HepG2 (cell line): Measurements from ENCODE around the gene TERC. TPM values are rescaled to one million over a fixed set of nuclear protein-coding genes. Genes with fewer than 3 reads are reported as not detected.
A peak's percentile ranks its signal among the peaks of the same experiment; 100 is the strongest.

ENCODE experiments used
- CHCHD3 ChIP-seq: sonication (generic); formaldehyde crosslinking; IDR thresholded peaks from 2 replicates; pipeline ENCODE4 v1.8.0; 2022; ENCODE audit warnings: mild to moderate bottlenecking, missing genetic modification reagents, moderate library complexity
- EZH2 ChIP-seq: conservative IDR thresholded peaks from 2 replicates; pipeline ENCODE4 v1.6.1; 2012; ENCODE audit warnings: mild to moderate bottlenecking, low read depth, low read length, moderate library complexity
- HDAC1 ChIP-seq: sonication (generic); formaldehyde crosslinking; IDR thresholded peaks from 2 replicates; pipeline ENCODE4 v1.5.1; 2020; ENCODE audit warnings: mild to moderate bottlenecking, missing genetic modification reagents
- KDM5B ChIP-seq: sonication (generic); formaldehyde crosslinking; IDR thresholded peaks from 2 replicates; pipeline ENCODE4 v1.4.0; 2020; ENCODE audit warnings: missing genetic modification reagents, mild to moderate bottlenecking, borderline replicate concordance
- KLF6 ChIP-seq: IDR thresholded peaks from 2 replicates; pipeline ENCODE4 v1.8.0; 2016; ENCODE audit warnings: missing biosample characterization, missing genetic modification reagents
- NBN ChIP-seq: fragments of 450-650 bp; conservative IDR thresholded peaks from 2 replicates; pipeline ENCODE4 v1.6.1; 2017
- NONO ChIP-seq, 2 experiments: fragments of 450-650 bp in 1 of 2; sonication (generic) in 1 of 2; formaldehyde crosslinking in 1 of 2; IDR thresholded peaks in 1 of 2; conservative IDR thresholded peaks in 1 of 2; 2 replicates each; pipeline versions ENCODE4 v1.6.1 to v1.8.0; 2017 to 2022; ENCODE audit warnings: mild to moderate bottlenecking in 1 of 2, missing genetic modification reagents in 1 of 2, moderate library complexity in 1 of 2
- POLR2AphosphoS2 ChIP-seq: IDR thresholded peaks from 2 replicates; pipeline ENCODE4 v1.6.1; 2011; ENCODE audit warnings: low read depth, low read length, improper control_type of control experiment
- SKIL ChIP-seq: sonication (generic); formaldehyde crosslinking; IDR thresholded peaks from 2 replicates; pipeline ENCODE4 v1.8.0; 2022; ENCODE audit warnings: missing genetic modification reagents, mild to moderate bottlenecking, moderate library complexity, borderline replicate concordance
- ZBTB39 ChIP-seq: sonication (generic); formaldehyde crosslinking; IDR thresholded peaks from 2 replicates; pipeline ENCODE4 v1.5.0; 2020; ENCODE audit warnings: missing genetic modification reagents
- ZMAT3 ChIP-seq: sonication (generic); formaldehyde crosslinking; conservative IDR thresholded peaks from 2 replicates; pipeline ENCODE4 v1.7.0; 2021; ENCODE audit warnings: missing genetic modification reagents
- ZNF207 ChIP-seq: fragments of 450-650 bp; IDR thresholded peaks from 2 replicates; pipeline ENCODE4 v1.6.1; 2016; ENCODE audit warnings: antibody characterized with exemption, borderline replicate concordance
- ZNF513 ChIP-seq: sonication (generic); formaldehyde crosslinking; conservative IDR thresholded peaks from 2 replicates; pipeline ENCODE4 v1.5.0; 2020; ENCODE audit warnings: missing genetic modification reagents
- polyA plus RNA-seq, 8 experiments: library from polyadenylated mRNA; depleted of rRNA in 3 of 8; stranded (reverse) in 7 of 8; unstranded in 1 of 8; fragments of >200 nt; fragmentation: Illumina TruSeq in 4 of 8; extraction: Trizol in 4 of 8; gene quantifications; 2 replicates each; pipeline versions ENCODE4 v1.2.1 to v1.2.3, GENCODE V29; 2011 to 2016; ENCODE audit warnings: low read depth in 4 of 8, missing spikeins in 1 of 8, mixed read lengths in 1 of 8; ENCODE audit not compliant: insufficient read depth in 1 of 8
- total RNA-seq, 5 experiments: library from RNA; depleted of rRNA; stranded (reverse); fragments of >200 nt; fragmentation: Illumina TruSeq; extraction: Trizol; gene quantifications; 2 replicates each; pipeline ENCODE4 v1.2.3, GENCODE V29; 2016; ENCODE audit warnings: low read depth in 1 of 5
- TF ChIP-seq, protein P1 (sequence below): IDR thresholded peaks from 2 replicates; pipeline ENCODE4 v1.6.1; 2012; ENCODE audit warnings: low read length, improper control_type of control experiment
- TF ChIP-seq, protein P2 (sequence below): sonication (generic); formaldehyde crosslinking; IDR thresholded peaks from 2 replicates; pipeline ENCODE4 v1.9.0; 2021; ENCODE audit warnings: missing genetic modification reagents, borderline replicate concordance

TERC gene
- total and polyA plus RNA-seq, 2 of the 13 experiments (the other 11 are each of a cell fraction or from before 2014, with no cell fraction given), result 1.3 to 74.6 TPM

DNA sequence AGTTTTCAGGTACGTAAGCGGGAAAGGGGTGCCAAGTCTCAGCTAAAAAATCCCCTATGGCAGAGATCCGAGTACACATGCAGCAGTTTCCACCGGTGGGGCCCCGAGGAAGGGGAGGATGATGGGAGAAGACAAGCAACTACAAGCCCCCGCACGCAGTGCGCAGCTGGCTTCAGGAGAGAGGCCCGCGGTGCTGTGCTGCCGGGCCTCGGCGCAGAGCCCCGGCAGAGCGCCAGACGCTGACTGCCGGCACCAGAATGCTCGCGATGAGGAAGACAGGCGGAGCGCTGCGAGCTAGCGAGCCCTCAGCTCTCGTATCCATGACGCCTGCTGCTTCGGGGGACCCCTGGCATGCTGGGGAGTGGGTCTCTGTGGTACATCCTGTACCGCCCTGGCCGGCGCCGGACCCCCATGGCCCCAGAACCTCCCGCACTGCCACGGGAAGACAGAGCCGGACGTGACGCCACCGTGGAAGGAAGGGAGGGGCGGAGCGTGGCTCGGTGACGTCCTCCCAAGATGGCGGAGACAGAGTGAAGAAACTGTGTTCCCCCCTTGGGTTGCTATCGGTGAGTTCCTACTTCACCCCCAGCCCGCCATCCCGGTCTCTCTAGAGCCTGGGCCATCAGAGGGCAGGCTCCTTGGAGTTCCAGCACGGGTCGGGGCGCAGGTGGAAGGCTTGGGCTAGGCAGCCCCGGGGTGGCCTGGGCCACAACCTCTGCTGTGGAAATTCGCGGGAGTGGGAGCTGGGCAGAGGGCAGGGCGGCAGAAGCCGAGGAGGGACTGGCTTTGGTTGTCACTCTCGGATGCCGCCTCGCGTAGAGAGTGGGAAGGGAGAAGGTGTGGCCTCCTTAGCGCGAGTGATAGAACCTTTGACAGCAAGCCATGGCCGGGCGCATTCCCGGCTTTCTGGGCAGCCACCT lies 8.3 kb upstream of the TERC start, which contains the start of gene MYNN (continued):
- TF ChIP-seq ZBTB39 (no peak), KLF6 (CRISPR knock-in tag) (peak; percentile 92), KDM5B (CRISPR knock-in tag) (peak; percentile 96), ZNF513 (peak; percentile 90; the same call in 1 of the 2 replicates), ZNF207 (no peak), SKIL (CRISPR knock-in tag) (no peak; the same call in 1 of the 2 replicates), NONO (IDR thresholded peaks at IDR 0.05) (no peak), NONO (CRISPR knock-in tag; conservative IDR thresholded peaks at IDR 0.05) (peak; percentile 82), EZH2 (no peak), HDAC1 (CRISPR knock-in tag) (peak; percentile 89), CHCHD3 (no peak), NBN (no peak), ZMAT3 (CRISPR knock-in tag) (peak; percentile 47; the same call in 1 of the 2 replicates), POLR2AphosphoS2 (0 out of 2 replicates have a peak, but pooled peaks have one; percentile 29)
- TF ChIP-seq, protein P1, sequence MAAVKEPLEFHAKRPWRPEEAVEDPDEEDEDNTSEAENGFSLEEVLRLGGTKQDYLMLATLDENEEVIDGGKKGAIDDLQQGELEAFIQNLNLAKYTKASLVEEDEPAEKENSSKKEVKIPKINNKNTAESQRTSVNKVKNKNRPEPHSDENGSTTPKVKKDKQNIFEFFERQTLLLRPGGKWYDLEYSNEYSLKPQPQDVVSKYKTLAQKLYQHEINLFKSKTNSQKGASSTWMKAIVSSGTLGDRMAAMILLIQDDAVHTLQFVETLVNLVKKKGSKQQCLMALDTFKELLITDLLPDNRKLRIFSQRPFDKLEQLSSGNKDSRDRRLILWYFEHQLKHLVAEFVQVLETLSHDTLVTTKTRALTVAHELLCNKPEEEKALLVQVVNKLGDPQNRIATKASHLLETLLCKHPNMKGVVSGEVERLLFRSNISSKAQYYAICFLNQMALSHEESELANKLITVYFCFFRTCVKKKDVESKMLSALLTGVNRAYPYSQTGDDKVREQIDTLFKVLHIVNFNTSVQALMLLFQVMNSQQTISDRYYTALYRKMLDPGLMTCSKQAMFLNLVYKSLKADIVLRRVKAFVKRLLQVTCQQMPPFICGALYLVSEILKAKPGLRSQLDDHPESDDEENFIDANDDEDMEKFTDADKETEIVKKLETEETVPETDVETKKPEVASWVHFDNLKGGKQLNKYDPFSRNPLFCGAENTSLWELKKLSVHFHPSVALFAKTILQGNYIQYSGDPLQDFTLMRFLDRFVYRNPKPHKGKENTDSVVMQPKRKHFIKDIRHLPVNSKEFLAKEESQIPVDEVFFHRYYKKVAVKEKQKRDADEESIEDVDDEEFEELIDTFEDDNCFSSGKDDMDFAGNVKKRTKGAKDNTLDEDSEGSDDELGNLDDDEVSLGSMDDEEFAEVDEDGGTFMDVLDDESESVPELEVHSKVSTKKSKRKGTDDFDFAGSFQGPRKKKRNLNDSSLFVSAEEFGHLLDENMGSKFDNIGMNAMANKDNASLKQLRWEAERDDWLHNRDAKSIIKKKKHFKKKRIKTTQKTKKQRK, result no peak
- TF ChIP-seq, protein P2, sequence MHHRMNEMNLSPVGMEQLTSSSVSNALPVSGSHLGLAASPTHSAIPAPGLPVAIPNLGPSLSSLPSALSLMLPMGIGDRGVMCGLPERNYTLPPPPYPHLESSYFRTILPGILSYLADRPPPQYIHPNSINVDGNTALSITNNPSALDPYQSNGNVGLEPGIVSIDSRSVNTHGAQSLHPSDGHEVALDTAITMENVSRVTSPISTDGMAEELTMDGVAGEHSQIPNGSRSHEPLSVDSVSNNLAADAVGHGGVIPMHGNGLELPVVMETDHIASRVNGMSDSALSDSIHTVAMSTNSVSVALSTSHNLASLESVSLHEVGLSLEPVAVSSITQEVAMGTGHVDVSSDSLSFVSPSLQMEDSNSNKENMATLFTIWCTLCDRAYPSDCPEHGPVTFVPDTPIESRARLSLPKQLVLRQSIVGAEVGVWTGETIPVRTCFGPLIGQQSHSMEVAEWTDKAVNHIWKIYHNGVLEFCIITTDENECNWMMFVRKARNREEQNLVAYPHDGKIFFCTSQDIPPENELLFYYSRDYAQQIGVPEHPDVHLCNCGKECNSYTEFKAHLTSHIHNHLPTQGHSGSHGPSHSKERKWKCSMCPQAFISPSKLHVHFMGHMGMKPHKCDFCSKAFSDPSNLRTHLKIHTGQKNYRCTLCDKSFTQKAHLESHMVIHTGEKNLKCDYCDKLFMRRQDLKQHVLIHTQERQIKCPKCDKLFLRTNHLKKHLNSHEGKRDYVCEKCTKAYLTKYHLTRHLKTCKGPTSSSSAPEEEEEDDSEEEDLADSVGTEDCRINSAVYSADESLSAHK (CRISPR knock-in tag), result no peak
